ENCODE data around the gene JAZF1.

JAZF1 gene

GRCh38 chr7:28191184-28191583 lies 10.6 kb upstream of the JAZF1 start:
- no peak for DNase-seq

DNA sequence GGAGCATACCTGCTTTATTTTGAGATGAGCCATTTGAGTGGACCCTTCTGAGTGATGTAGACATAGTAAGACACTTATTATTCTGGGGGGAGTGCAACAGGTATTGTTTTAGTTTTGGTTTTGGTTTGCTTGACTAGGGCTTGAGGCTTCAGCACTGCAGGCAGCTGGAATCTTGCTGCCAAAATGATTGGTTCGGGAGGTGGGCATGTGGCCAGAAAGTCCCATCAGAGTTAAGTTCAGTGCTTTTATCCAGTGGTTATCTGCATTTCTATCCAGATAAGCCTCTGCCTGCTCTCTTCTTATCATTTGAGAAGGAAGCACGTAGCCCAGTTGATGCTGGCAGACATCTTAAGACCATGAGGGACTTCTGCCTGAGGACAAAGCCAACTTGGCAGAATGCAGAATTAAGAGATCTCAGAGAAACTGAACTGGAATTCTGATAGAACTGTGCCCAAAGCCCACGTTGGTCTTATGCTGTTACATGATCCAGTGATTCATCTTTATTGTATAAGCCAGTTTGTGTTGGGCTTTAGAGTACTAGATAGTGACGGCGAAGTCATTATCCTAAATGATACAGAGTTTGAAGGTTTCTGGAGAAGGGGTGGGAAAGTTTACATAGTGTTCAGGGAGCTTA lies 9.6 kb upstream of the JAZF1 start:
- no peak for DNase-seq

DNA sequence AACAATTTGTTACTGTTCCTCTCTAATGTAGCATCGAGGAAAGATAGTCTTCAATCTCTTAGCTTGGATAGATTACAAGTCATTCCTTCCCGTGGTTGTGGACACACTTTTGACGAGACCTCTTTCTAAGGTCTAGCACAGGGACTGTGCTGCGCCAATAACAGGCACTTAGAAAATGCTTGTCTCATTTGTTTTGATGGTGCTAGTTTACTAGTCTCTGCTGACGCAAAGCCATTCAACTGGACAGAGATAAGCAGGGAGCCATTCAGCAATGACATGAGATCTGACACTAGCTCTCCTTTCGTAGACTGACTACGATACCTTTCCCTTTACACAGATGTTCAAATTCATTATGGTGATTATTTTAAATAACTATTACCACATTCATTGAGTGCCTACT lies 6.4 kb upstream of the JAZF1 start:
- no peak for DNase-seq

DNA sequence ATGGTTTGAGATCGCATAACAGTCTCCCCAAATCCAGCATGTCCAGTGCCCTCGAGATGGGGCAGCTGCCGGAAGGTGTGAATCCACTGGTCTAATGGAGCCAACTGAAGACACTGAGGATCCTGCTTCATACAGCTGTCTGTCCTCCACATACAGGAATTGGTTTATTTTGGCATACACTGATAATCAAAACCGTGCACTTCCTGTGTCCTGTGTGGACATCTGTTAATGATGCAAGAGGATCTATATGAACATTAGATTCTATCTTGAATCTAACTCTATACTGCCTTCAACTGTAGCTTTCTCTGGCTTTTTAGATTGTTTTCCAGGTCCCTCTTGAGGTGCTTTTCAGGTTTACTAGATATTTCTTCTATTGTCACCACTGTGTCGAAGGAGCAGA lies 3.0 kb upstream of the JAZF1 start:
- DNase-seq: no peak

DNA sequence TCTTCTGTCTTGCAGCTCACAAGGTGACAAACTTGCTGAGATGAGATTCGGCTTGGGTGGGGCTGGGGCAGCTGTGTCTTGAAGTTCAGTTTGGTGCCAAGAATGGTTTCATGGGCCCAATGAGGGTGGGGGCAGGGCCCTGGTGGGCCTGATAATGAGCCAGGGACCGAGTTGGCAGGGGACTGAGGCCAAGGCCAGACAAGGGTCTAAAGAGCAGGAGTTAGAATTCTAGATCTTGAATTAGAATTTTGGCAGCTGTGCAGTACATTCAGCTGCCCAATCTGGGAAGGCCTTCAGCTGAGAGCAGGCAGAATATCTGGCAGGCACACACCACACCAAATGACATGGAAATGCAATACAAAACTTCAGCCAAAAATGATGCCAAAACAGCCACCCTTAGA lies 1.5 kb upstream of the JAZF1 start:
- peak; percentile 11 for DNase-seq

GRCh38 chr7:28181416-28181815 lies 821 bp upstream of the JAZF1 start:
- DNase-seq: no peak

DNA sequence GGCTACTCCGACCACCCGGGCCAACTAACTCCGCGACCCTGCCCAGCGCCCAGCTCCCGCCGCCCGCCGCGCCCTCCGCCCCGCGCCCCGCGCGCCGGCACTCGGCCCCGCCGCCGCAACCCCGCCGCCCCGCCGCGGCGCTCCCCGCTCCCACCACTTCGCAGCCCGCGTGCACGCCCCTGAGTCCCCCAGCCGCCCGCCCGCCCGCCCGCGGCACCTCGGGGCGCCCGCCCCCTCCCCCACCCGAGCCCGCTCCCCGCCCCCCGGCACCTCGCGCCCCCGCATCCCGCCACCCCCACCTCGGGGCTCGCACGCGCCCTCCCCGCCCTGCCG lies 598 bp downstream of the JAZF1 start:
- DNase-seq: no peak

DNA sequence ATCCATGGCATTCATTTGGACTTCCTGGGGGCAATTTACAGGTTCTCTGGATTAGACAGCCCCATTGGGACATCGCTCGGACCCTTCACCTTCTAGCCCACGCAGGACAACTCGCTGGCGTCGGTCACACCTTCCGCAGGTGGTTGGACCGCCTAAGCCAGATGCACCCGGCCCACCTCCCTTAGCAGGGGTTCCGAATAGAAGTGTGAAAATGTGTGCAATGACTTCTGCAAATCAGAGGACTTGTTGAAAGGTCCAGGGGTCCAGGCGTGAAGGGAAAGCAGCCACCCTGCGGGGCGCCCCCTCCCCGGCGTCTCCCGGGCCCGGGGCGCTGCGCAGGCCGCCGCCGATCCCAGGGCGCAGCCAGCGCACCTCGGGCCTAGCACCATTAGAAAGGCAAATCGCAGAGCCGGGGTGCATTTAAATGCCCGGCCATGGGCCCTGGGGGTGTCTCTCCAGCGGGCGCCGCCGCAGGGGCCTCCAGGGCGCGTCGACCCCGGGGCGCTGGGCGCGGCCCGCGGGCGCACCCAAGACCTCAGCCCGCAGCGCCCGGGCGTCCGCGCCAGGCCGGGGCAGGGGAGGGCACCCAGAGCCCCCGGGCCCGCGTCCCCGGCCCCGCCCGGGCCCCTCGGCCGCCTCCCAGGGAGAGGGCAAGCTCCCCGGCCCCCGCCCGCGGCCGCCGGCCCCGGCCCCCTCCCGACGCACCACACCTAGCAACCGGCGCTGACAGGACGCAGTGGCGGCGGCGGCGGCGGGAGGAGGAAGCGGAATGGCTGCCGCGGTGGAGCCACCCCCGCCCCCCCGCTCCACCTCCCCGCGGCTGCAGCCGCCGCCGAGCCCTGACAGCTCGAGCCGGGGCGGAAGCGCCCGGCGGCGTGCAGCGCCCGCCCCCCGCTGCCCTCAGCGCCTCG lies 1.2 kb downstream of the JAZF1 start:
- peak; percentile 49 for DNase-seq

- DNase-seq: no peak
These were observed 2.0 kb downstream of the JAZF1 start for GRCh38 chr7:28178599-28178998.

DNA sequence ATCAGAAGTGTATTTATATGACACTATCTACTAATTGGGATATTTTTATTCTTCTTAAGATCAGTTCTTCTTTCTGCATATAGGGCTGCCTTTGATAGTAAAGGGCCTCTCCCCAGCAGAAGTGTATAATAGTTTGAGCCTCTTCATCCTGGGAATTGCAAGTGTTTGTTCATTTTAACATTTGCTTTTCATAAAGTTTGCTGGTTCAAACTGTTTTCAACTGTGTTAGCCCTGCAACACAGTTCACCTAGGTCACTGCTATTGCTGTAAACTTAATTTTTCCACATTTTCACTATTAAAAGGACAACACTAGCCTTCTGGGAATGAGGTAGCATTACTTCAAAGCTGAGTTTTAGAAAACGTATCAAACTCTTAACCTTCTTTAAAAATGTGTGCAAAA lies 2.8 kb downstream of the JAZF1 start:
- no peak for DNase-seq

- no peak for DNase-seq
These were observed 4.0 kb downstream of the JAZF1 start for GRCh38 chr7:28176645-28177044.

GRCh38 chr7:28176174-28176573 lies 4.4 kb downstream of the JAZF1 start:
- no peak for DNase-seq

DNA sequence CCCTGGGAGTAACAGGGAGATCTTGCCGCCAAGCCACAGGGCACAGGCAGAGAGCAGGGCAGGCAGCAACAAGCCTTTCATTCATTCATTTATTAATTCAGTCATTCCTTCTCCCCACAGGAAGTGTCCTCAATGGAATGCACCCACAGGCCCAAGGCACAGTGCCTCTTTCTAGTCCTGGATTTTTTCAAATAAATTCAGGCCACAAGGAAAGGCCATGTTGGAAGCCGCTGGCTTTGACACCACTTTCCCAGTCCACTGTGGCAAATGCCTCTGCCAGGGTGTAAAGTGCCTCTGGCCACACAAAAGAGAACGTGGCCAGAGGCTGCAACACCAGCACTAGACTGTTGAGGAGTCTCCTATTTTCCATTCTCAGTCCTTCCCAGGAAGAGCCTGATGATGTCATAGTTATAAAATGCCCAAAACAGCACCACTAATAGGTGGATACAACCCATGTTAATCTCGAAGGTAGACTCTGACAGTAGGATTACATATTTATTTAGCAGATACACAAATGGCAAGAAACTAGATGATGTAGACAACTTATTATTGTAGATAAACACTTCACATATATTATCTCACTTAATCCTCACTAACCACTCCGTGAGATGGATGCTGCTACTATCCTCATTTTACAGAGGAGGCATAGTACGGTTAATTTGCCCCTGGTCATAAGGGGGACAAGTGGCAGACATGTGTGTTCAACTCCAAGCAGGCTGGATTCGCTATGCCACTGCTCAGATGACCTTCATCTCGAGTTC lies 5.5 kb downstream of the JAZF1 start:
- DNase-seq: no peak

DNA sequence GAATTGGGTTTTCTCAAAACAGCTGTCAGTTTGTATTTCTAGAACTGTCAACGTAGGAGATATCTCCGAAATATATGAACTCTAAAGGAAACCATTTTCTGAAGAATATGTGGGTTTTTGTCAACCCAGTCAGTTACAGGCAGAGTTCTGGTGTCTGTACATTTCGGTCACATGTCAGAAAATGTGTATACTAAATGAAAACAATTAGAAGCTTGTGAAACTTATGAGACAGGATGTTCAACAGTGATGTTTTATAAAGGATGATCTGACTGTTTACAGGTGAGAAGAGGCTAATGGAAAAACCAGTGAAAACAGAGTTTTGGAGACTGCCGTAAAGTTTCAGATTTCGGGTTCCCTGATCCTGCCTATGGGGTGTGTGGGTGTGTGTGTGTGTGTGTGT lies 6.2 kb downstream of the JAZF1 start:
- DNase-seq: no peak

DNA sequence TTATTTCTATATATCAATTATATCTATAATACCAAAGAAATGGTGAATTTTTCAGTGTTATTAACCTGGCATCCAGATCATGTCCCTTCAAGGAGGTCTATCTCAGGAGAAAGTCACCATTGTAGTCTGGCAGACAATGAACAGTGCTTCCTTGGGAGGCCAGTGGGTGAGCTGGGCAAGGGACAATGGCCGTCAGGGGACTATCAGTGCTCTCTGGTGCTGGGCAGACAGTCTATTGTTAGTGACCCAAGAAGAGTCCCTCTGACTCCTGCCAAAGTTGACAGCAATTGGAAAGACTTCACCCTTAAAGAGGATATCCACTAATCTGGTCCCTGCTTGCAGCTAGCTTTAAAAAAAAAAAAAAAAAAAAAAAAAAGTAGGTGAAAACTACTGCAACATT lies 7.1 kb downstream of the JAZF1 start:
- no peak for DNase-seq

DNA sequence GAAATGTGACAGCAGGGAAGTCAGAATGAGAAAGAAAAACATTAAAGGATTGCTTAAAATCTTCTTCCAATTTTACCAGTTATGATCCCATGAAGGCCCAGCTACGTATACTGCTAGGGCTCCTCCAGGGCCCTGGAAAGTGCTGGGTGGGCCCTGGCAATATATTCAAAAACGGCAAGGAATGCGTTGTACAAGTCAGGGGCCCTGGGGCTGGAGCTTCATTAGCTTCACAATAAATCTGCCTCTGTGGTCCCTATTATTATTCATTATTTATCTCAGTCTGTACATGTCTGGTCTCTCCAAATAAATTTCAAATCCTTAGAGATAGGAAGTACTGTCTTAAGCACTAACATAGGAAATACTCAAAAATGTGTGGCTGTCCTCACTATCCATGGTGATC lies 7.6 kb downstream of the JAZF1 start:
- no peak for DNase-seq

DNA sequence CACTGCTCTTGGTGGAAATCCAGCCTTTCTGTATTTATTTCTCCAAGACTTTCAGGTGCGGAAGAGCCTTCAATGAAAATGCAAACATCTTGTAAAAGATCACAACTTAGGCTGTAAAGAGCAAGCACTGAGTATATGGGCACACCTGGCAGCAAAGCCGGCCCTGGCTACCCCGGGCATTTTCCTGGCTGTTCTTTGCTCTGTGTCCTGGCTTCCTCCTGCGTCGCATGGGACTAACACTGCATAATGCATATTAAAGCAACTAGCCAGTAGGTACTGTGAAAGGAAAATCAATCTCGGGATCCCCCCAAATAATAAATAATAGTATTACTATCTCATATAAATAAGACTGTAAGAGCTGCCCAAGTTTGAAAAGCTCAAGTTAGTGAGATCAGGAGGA lies 9.9 kb downstream of the JAZF1 start:
- DNase-seq: no peak

GRCh38 chr7:28169230-28169629 lies 11.4 kb downstream of the JAZF1 start:
- no peak for DNase-seq

DNA sequence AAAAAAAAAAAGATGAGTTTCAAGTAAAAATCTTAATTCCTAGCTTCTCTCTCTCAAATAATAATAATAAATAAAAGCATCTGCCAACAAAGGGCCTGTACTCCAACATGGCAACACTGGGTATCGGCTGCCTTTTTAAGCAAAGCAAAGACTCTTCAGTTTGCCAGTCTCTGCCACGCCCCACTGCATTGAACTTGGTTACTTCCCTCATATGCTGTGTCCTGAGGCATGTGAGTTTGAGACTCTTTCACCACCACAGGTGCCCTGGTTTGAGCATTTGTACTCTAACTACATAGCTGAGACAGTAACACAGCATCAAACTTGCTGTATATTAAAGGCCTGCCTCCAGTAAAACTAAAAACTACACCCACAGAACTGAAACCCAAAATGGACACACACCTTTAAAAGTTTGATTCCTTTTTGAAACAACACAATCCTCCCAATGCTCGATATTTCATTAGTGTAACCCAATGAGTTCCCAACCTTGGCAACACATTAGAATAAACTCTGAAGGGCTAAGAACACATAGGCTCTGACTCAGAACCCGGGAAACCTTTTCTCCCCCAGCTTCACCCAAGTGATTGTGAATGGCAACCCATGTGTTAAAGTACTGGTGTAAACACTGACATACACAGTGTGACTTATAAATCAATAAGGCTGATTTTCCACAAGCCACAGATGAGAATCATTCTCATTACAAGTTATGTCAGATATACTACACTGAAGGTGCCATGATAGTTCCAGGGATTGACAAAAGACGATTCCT lies 12.0 kb downstream of the JAZF1 start:
- DNase-seq: no peak

DNA sequence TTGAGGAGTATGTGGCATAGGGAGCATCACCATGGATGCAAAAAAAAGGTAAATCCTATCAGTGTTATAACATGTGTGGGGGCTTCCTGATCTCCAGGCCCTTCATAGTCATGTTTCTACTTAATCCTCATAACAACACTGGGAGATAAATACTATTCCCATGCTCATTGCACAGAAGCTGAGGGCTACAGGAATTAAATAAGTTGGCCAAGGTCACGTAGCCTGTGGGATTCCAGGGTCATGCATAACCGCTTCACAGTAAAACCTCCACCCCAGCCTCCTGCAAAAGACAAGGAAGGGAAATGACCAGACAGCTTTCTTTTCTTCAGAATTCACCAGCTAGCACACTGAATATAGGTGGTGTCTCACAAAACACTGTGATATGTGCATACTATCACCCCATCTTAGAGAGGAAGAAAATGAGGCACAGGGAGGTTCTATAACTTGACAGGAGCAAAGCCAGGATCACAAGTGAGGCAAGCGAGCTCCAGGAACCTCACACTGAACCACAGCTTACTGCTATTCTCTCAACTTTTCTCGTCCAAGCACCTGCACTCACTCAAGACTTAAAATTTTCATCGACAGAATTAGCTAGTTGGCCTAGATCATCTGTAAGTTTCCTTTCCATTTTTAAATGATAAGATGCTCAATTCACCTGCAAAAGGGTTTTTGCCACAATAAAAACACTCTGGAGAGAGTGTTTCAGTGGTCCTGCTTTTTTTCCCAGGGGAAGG lies 13.4 kb downstream of the JAZF1 start:
- DNase-seq: no peak

DNA sequence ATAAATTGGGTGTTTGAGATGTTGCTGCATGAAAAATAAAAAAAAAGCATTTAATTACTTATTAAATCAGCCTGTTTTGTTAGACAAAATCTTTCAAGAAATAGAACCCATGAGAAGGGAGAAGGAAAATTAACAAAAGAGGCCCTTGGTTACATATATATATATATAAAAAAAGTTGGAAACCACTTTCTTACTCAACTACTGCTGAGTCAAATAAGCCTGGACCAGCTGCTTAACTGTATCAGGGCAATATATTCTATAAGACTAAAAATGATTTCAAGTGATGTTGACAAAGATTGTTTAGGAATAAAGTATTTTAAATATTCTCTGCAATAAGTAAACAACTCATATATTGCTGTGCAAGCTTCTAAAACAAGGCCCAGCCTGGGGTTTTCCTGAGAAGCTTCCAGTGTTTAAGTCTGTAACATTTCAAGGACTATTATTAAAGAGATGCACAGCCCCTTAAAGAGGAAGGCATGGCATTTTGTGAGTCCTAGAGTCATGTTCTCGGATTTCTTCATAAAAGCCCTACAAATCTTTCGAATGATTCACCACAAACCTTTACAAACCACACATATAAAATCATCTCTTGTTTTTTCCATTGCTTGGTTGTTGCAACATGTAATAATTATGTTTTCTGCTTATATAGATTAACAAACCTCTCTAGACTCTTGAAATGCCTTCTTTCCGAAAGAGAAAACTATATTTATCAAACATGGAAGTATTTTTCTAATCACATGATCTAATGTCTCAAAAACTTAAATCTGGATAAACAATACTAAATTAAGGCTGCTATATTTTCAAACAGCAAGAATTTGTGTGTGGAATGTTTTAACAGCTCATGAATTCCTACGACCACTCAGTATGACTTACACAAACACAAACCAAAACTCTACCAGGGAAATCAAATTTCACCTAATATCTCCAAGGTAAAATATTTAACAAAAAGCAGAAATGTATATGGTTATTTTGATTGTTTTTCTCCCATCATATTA lies 14.3 kb downstream of the JAZF1 start:
- DNase-seq: no peak

Measured in NCI-H1105 treated with DMSO at 0.1 percent for 48 hours (cell line).